ENCODE measurements around the gene P2RX6. TPM values are rescaled to one million over a fixed set of nuclear protein-coding genes. Genes with fewer than 3 reads are reported as not detected.

P2RX6 gene
- total and polyA plus RNA-seq, 9 of the 15 experiments (the other 6 are each of a cell fraction or from before 2014, with no cell fraction given) = 0.01 to 3.9 (median 1.5) TPM; not detected in 1

DNA sequence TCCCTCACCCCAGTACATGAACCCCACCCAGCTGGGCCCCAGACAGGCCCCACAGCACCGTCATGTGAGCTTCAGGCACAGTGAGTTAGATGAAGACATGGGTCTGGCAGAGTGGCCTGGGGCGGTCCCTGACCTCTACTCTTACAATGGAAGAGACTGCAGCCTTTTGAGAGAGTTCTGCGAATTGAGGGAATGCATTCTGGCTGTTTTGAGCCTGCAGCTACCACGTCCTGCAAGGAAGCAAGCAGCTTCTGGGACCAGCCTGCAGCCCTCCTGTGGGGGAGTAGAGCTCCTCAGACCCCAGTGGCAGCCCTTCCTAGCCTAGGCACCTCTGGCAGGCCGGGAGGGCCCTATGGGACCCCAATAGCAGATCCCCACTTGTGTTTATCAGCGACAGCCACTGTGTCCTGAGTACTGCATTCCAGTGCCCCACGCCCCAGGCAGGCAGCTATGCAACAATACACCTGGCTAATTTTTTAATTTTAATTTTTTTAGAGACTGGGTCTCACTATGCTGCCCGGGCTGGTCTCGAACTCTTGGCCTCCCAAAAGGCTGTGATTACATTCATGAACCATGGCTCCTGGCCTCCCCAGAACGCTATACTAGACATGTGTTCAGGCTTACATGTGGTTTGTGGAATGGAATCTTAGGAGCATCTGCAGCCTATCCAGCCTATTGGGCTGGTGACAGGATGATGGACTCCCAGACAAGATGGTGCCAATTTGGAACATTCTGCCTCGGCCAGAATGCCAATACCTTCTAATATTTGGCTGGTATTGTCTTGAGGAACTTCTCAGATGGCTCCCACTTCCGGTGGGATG is 18.1 kb downstream of the P2RX6 start (continued):
- TF ChIP-seq, protein P1, sequence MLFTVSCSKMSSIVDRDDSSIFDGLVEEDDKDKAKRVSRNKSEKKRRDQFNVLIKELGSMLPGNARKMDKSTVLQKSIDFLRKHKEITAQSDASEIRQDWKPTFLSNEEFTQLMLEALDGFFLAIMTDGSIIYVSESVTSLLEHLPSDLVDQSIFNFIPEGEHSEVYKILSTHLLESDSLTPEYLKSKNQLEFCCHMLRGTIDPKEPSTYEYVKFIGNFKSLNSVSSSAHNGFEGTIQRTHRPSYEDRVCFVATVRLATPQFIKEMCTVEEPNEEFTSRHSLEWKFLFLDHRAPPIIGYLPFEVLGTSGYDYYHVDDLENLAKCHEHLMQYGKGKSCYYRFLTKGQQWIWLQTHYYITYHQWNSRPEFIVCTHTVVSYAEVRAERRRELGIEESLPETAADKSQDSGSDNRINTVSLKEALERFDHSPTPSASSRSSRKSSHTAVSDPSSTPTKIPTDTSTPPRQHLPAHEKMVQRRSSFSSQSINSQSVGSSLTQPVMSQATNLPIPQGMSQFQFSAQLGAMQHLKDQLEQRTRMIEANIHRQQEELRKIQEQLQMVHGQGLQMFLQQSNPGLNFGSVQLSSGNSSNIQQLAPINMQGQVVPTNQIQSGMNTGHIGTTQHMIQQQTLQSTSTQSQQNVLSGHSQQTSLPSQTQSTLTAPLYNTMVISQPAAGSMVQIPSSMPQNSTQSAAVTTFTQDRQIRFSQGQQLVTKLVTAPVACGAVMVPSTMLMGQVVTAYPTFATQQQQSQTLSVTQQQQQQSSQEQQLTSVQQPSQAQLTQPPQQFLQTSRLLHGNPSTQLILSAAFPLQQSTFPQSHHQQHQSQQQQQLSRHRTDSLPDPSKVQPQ (CRISPR knock-in tag; IDR thresholded peaks at IDR 0.05; ENCODE audit: borderline replicate concordance) = no peak
- TF ChIP-seq ATF1 (CRISPR knock-in tag; IDR thresholded peaks at IDR 0.05) = peak; percentile 12; the same call in 1 of the 2 replicates
- no peak for TF ChIP-seq ATF1 (tag; IDR thresholded peaks at IDR 0.05)
- TF ChIP-seq TOE1 (IDR thresholded peaks at IDR 0.05; ENCODE audit: borderline replicate concordance) = no peak
- no peak for TF ChIP-seq TOE1 (CRISPR knock-in tag; IDR thresholded peaks at IDR 0.05; ENCODE audit: borderline replicate concordance, low read depth)
- TF ChIP-seq ZNF408 (CRISPR knock-in tag; IDR thresholded peaks at IDR 0.05; ENCODE audit: low read depth) = 0 out of 2 replicates have a peak, but pooled peaks have one; percentile 53
- TF ChIP-seq TAF9B (IDR thresholded peaks at IDR 0.05; ENCODE audit: partially characterized antibody) = no peak
- TF ChIP-seq ZNF184 (CRISPR knock-in tag; IDR thresholded peaks at IDR 0.05) = 0 out of 2 replicates have a peak, but pooled peaks have one; percentile 7
- no peak for TF ChIP-seq SP2 (IDR thresholded peaks at IDR 0.05; ENCODE audit: extremely low read depth, low read depth, low read length, poor library complexity, severe bottlenecking)
- TF ChIP-seq TCFL5 (CRISPR knock-in tag; conservative IDR thresholded peaks at IDR 0.05) = no peak
- TF ChIP-seq, protein P2, sequence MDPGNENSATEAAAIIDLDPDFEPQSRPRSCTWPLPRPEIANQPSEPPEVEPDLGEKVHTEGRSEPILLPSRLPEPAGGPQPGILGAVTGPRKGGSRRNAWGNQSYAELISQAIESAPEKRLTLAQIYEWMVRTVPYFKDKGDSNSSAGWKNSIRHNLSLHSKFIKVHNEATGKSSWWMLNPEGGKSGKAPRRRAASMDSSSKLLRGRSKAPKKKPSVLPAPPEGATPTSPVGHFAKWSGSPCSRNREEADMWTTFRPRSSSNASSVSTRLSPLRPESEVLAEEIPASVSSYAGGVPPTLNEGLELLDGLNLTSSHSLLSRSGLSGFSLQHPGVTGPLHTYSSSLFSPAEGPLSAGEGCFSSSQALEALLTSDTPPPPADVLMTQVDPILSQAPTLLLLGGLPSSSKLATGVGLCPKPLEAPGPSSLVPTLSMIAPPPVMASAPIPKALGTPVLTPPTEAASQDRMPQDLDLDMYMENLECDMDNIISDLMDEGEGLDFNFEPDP (CRISPR knock-in tag; IDR thresholded peaks at IDR 0.05) = no peak

Data from K562 (cell line).